HG02970 (cell line): ENCODE data around the gene HTRA1.

Experiments used
- ATAC-seq: cut with Tn5 transposase; IDR thresholded peaks from one replicate; pipeline ENCODE4 v1.9.1; 2021; ENCODE audit warnings: mild to moderate bottlenecking, moderate library complexity, moderate number of reproducible peaks; ENCODE audit not compliant: unreplicated experiment, low FRiP score

HTRA1 gene

GRCh38 chr10:122461367-122461728 lies at the start of gene HTRA1:
Gene HTRA1, plus strand, starts transcription at chr10:122461553. Its CDS starts 100 bp downstream, at chr10:122461653.
- ATAC-seq = no peak

DNA sequence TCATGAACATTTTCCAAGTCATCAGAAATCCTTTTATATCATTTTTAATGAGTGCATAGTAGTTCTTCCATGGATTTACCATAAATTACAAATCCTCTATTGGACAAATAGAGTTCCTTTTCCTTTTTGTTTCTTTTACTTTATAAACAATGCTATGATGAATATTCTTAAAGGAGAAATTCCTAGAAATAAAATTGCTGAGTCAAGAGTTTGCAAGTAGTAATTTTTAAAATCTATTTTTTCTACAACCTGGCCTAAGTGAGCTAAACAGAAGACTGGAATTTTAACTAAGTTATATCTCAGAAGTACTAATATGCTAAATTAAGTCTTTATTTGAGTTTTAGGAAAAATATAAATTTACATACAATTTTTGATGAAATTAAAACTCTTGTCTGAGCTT lies 48.0 kb upstream of the HTRA1 start:
- ATAC-seq = no peak

GRCh38 chr10:122417667-122418066 lies 43.7 kb upstream of the HTRA1 start:
- no peak for ATAC-seq

DNA sequence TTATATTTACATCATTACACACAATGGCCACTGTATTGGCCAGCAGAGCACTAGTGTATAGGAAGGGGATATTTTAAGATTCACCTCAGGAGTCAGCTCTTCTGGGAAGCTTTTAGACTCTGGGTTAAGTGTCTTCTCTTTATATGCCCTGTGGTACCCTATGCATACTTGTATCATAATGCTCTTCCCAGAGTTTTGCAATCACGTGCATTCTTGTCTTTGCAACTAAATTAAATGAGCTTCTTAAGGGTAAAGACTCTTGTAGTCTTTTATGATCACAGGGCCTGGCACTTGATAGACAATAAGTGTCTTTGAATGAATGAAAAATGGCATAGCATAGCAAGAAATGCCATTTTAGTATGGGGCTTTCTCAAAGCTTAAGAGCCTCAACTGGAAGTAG lies 42.3 kb upstream of the HTRA1 start:
- ATAC-seq = no peak

DNA sequence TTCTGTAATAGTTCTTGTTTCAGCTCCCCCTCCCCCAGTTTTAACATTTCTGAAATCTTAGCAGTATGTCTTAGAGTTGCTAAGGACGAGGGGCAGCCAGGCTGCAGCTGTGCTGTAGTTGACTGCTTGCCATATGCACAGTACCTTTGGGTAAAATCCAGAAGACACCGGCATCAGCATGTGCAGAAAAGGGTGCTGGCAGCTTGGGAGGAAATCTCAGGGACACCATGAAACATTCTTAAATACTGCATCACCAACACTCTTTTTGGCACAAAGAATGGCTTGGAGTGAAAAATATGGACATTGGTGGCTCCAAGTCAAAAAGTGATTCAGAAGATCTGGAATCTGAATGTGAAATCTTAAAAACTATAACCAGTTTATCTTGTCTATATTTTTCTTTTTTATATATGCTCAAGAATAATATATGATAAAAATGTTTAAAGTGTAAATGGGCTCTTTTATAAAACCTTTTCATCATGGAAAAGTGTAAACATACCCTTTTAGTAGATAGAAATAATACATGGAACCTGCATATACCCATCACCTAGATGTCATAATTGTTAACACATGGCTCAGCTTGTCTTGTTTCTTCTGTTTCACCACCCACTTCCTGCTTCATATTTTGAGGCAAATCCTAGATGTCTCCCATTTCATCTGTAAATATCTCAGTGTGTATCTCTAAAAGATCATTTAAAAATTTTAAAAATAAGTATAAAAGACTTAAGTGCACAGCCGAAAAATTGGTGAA lies 41.3 kb upstream of the HTRA1 start:
- no peak for ATAC-seq

GRCh38 chr10:122420624-122421007 lies 40.7 kb upstream of the HTRA1 start:
- ATAC-seq = no peak

- no peak for ATAC-seq
These were observed 40.2 kb upstream of the HTRA1 start for GRCh38 chr10:122421054-122421625.

- ATAC-seq = no peak
These were observed 39.6 kb upstream of the HTRA1 start for GRCh38 chr10:122421742-122422141.

GRCh38 chr10:122422266-122422989 lies 38.9 kb upstream of the HTRA1 start:
- no peak for ATAC-seq

GRCh38 chr10:122424059-122424458 lies 37.3 kb upstream of the HTRA1 start:
- no peak for ATAC-seq

DNA sequence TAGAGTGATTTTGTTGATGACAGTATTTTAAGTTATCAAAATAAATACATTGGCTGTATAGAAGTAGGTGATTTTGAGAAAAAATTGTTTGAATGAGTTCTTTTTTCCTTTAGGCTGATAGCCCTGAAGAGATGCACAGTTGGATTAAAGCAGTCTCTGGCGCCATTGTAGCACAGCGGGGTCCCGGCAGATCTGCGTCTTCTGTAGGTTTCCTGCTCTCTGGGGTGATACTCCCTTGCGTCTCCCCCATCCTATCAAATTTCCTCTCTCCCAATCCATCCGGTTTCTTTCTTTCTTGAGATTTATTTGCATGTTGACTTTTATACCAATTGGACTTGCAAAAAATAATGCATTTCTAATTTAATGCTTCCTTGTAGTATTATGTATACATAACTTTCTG lies 34.5 kb upstream of the HTRA1 start:
- ATAC-seq = no peak

DNA sequence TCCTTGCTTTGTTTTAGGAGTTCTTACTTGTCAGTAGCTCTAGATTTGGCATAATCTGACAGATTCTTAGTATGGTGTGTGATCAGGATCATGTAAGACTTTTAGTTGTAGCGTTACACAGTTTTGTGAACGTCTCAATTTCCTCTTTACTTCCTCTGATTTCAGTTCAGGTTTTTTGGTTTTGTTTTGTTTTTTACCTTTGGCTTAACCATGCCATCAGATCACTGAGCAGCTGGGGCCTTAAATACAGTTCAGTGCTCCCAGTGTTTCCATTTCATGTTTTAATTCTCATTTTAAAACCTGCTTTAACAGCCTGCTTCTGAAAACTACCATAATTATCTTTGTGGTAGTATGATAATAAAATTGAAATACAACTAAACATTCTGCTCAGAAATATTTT lies 34.1 kb upstream of the HTRA1 start:
- ATAC-seq = no peak

DNA sequence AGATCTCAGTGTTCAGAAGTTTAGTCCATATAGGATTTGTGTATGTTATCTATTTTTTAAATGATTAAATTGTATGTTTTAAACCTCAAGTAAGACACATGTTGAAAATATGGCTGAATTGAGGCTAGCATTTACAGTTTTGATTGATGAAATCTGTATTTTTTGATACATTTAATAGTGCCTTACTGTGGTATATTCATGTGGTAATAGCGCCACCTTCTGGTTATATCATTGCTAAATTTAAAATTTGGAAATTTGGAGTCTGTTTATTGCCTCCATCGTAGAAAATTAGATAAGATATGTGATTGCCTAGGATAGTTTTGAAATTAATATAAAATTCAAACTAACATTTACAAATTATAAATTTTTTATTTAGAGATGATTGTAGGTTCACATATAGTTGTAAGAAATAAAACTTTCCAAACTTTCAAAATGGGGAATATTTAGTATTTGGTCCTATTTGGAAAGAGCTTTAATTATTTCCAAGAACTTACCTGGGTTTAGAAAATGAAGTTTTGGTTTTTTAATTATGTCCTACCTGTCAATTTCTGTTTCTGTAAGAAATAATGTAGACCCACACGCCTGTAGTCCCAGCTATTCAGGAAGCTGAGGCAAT lies 26.0 kb upstream of the HTRA1 start:
- no peak for ATAC-seq

DNA sequence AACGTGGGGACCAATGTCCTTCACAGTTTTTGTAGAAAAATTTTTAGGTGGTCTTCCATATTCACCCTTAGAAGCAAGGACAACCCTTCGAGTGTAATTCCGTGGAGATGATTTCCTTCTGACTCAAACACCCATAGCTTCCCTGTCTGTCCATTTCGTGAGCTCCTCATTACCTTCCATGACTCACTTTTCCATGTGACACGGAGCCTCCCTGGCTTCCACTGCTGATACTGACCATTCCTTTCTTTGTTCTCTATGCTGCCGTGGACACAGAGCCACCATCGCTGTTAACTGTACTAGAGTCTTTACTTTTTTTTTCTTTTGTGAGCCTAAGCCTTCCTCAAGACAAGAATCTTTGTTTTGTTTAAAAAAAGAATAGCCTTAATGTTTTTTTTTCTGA lies 19.4 kb upstream of the HTRA1 start:
- ATAC-seq = no peak

DNA sequence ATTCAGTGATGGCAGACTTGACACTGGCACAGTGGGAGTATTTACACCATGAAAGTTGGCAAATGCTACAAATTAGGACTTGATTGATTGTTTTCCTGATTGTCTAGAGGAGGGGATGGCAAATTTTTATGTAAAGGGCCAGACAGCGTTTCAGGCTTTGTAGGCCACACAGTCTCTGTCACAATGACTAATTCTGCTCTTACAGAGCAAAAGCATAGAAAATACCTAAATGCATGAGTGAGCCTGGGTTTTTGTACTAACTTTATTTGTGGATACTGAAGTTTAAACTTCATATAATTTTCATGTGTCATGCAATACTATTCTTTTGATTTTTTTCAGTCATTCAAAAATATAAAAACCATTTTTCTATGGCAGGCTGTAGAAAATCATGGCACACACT lies 15.9 kb upstream of the HTRA1 start:
- ATAC-seq = no peak

- no peak for ATAC-seq
These were observed 15.4 kb upstream of the HTRA1 start for GRCh38 chr10:122445904-122446303.

DNA sequence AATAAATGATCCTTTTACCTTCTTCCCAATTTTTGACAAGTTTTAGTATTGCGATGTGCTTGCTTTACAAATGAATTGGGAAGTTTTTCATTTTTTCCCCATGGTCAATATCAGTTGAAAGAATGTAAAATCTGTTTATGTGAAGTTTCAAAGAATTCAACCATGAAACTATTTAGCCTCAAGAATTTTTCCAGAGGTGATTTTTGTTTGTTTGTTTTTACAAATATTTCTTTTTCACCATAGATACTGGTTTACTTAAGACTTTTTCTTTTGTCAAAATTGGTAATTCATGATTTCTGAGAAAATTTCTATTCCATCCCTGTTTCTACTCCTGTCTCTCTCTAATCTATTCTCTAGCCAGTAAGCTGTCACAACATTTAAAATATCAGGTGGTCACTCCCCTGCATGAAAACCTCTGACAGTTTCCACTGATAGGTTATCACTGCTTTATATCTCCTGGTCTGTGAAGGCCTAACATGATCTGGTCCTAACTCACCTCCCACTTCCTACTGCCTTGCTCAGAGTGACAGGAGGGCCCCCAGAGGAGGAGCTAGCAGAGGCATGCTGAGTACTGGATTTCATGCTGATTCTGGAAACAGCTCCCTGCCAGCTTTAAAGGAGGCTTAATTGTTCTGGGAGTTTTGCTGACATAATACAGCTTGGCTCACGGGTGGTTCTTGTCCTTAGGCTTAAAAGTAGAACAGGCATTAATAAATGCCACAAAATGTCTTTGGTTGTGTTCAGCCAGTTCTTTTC lies 14.5 kb upstream of the HTRA1 start:
- ATAC-seq = no peak

DNA sequence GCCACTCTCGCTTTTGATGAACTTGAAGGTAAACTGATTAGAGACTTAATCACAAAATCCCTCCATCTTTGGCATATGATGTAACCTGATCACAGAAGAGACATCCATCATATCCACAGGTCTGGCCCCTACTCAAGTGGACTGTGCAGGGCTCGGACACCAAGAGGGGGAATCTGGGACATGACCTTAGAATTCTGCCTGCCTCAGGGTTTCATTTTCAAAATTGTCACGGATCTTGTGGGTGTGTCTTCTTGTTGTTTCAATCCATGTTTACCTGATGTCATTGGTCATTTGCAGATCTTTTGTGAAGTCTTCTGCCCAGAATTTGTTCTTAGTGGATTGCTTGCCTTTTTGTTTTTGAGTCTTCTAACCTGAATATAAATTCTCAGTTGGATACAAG lies 12.8 kb upstream of the HTRA1 start:
- no peak for ATAC-seq

- ATAC-seq = no peak
These were observed 12.2 kb upstream of the HTRA1 start for GRCh38 chr10:122449153-122449552.

GRCh38 chr10:122450353-122450990 lies 10.9 kb upstream of the HTRA1 start:
- no peak for ATAC-seq
